Measurements from ENCODE around the gene IDUA.

GRCh38 chr4:948101-948935 is 38.5 kb upstream of the IDUA start:
- TF ChIP-seq CTCF (IDR thresholded peaks at IDR 0.05; ENCODE audit: low read depth, low read length) = no peak
- TF ChIP-seq EZH2phosphoT487 (IDR thresholded peaks at IDR 0.05; ENCODE audit: low read depth) = no peak

All from OCI-LY3 (cell line).